ENCODE results near the gene PLCG1.

- TF ChIP-seq CTCF (IDR thresholded peaks at IDR 0.05) (no peak), POLR2A (IDR thresholded peaks at IDR 0.05) (no peak), EP300 (IDR thresholded peaks at IDR 0.05) (no peak)
Measured at GRCh38 chr20:41171736-41172295, 34.5 kb downstream of the PLCG1 start.

All from suprapubic skin (tissue), 3 donors.